Right lobe of liver (tissue), 6 donors: ENCODE data around the gene GPR78. TPM values are rescaled to one million over a fixed set of nuclear protein-coding genes. Genes with fewer than 3 reads are reported as not detected.

ENCODE experiments used
- ATAC-seq, 4 donors: fragments of 200-7000 bp; cut with Tn5 transposase; one replicate each; pipeline ENCODE4 v1.9.1; 2020; ENCODE audit warnings: mild to moderate bottlenecking in 4 of 4, moderate library complexity in 4 of 4
- DNase-seq, 3 donors: peaks; one replicate each; pipeline ENCODE4 v3.0.0-alpha.2; 2020
- H3K27ac ChIP-seq, 3 donors: fragments of 200-600 bp; one replicate each; pipeline ENCODE4 v1.8.0; 2022
- H3K27me3 ChIP-seq, 2 donors: fragments of 200-600 bp; one replicate each; pipeline ENCODE4 v1.8.0; 2022
- H3K36me3 ChIP-seq, 4 donors: fragments of 200-600 bp; sonication (generic) in 1 of 4; one replicate each; pipeline versions ENCODE4 v1.5.1 to v1.8.0; 2017 to 2022; ENCODE audit warnings: control low read depth in 1 of 4
- H3K4me1 ChIP-seq, 4 donors: fragments of 200-600 bp; sonication (generic) in 1 of 4; one replicate each; pipeline versions ENCODE4 v1.5.1 to v1.8.0; 2017 to 2022; ENCODE audit warnings: control low read depth in 1 of 4
- H3K4me3 ChIP-seq, 3 donors: fragments of 200-600 bp; one replicate each; pipeline ENCODE4 v1.8.0; 2022
- H3K9me3 ChIP-seq, 4 donors: fragments of 200-600 bp; sonication (generic) in 1 of 4; one replicate each; pipeline versions ENCODE4 v1.5.1 to v1.8.0; 2017 to 2022; ENCODE audit warnings: control low read depth in 1 of 4
- POLR2A ChIP-seq: fragments of 450-650 bp; IDR thresholded peaks from one replicate; pipeline ENCODE4 v1.6.1; 2017; ENCODE audit warnings: antibody characterized with exemption, mild to moderate bottlenecking
- WGBS: methylation state at CpG from one replicate; pipeline ENCODE4 v1.1.6; 2018; ENCODE audit warnings: low coverage, low lambda C conversion rate; ENCODE audit not compliant: insufficient coverage; ENCODE audit errors: missing lambda C conversion rate; 5-methylcytosine and 5-hydroxymethylcytosine counted together
- intact Hi-C, 2 donors: fragments of 100-400 bp; cut with DNase I; formaldehyde crosslinking; loops; one replicate each; pipeline versions ENCODE4 v1.11.2 to v1.14.1; 2022
- total RNA-seq, 6 experiments: library from RNA; depleted of rRNA in 2 of 6; stranded (reverse); fragments of >200 nt in 2 of 6; fragmentation: NEBNext Ultra II Directional in 3 of 6; extraction: Animal tissue kit (Norgen Biotek cat#: 25700) in 3 of 6; gene quantifications; one replicate each; pipeline versions ENCODE4 v1.1.0 to v1.2.4, GENCODE V29; 2016 to 2023
- TF ChIP-seq, protein P1 (sequence below), 4 donors: fragments of 200-600 bp in 3 of 4; fragments of 450-650 bp in 1 of 4; IDR thresholded peaks; one replicate each; pipeline versions ENCODE4 v1.5.1 to v1.8.0; 2016 to 2022; ENCODE audit warnings: antibody characterized with exemption in 4 of 4, mild to moderate bottlenecking in 2 of 4
- donor health status: DM: no; HTN: yes; CAD: no.
- donor health status: DM: no; HTN: no; CAD: no.
- donor health status: DM: no; HTN: no; CAD: no.
- donor health status: DM: no; HTN: yes; CAD: no.
- donor health status: DM: no; HTN: yes; CAD: no.

GPR78 gene
- total RNA-seq, 6 experiments from 2014 or later, result not detected

DNA sequence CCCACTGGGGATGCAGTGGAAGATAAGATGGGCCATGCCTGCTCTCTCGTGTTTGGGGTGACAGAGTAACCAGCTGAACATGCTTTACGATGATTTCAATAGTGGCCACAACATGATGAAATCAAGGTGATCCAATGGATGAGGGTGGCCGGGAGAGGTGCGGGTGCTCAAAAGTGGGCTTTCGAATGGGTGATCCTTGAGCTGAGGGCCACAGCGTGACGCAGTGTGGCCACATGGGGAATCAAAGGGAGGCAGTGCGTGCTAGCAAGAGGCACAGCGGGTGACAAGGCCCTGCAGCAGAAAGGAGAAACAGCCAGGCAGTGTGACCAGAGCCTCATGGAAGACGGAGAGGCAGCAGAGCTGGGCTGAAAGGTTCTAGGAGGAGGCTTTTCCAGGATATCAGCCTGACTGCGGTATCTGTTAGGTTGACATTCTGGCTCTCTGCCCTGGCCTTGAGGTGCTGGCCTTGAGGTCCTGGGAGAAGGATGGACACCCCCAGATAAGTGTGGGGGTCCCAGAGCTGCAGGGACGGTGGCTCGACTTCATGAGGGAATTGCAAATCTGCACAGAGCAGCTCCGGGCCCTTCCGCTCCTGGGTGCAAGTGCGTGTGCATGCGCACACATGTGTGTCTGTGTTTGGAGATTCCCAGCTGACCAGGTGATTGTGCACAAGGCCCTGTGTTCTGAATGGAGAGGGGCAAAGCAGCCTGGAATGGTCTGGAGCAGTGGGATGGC lies 38.0 kb upstream of the GPR78 start:
- ATAC-seq, result no peak
- no peak overlapping the region for H3K4me3 ChIP-seq
- no peaks in the 10 kb centered on the region for H3K27me3 ChIP-seq
- intact Hi-C loops, result no loop called here
- no peak for DNase-seq
- TF ChIP-seq POLR2A, result no peak
- TF ChIP-seq, protein P1, sequence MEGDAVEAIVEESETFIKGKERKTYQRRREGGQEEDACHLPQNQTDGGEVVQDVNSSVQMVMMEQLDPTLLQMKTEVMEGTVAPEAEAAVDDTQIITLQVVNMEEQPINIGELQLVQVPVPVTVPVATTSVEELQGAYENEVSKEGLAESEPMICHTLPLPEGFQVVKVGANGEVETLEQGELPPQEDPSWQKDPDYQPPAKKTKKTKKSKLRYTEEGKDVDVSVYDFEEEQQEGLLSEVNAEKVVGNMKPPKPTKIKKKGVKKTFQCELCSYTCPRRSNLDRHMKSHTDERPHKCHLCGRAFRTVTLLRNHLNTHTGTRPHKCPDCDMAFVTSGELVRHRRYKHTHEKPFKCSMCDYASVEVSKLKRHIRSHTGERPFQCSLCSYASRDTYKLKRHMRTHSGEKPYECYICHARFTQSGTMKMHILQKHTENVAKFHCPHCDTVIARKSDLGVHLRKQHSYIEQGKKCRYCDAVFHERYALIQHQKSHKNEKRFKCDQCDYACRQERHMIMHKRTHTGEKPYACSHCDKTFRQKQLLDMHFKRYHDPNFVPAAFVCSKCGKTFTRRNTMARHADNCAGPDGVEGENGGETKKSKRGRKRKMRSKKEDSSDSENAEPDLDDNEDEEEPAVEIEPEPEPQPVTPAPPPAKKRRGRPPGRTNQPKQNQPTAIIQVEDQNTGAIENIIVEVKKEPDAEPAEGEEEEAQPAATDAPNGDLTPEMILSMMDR (IDR thresholded peaks at IDR 0.05), result no peak
- H3K4me1 ChIP-seq, result peaks cover 0 to 3% (median 0%) of the 10 kb centered on the region in 4 donors
- whole genome bisulfite sequencing, result 90% methylated on average over 10 of the region's 17 CpGs
- H3K9me3 ChIP-seq, result no peaks in the 10 kb centered on the region
- no peaks in the 10 kb centered on the region for H3K36me3 ChIP-seq
- no peak overlapping the region for H3K27ac ChIP-seq

DNA sequence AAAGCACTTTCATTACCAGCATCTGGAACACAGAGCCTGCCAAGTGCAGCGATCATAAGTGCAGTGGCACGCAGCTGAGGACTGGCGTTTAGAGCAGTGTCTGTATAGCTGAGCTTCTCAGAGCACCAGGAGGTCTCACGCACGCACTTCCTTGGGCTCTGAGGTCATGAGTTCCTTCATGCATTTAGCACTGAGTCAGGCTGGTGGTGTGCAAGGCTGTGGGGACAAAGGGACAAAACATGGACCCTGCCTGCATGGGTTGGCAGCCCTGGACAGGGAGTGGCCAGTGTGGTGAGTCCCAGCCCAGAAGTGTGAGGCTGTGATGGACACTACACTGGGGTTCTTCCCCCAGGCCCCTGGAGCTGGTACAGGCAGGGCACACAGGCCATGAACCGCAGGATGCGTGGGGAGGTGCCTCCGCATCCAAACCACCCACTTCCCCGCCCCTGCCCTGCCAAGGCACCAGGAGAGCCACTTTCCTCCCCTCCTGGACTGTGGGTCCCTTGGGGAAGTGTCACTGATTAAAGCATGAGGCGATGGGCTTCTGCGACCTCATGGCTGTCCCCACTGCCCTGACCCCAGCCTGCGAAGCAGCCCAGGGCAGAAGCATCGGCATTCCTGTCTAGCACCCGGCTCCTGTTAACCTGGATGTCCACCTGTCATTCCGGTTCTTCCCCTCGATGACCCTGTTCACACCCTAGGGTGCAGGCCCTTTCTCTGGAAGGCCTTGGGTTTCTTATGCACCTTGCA lies 37.2 kb upstream of the GPR78 start:
- ATAC-seq, result no peak
- WGBS, result no CpG with 5 or more reads among the region's 16 CpGs
- intact Hi-C loops, result no loop called here
- Histone ChIP-seq H3K27ac (no peak overlapping the region), H3K4me3 (no peak overlapping the region), H3K27me3 (no peaks in the 10 kb centered on the region), H3K9me3 (no peaks in the 10 kb centered on the region), H3K36me3 (no peaks in the 10 kb centered on the region), H3K4me1 (no peaks in the 10 kb centered on the region)
- TF ChIP-seq POLR2A, result no peak
- TF ChIP-seq, protein P1 (IDR thresholded peaks at IDR 0.05), result no peak
- no peak for DNase-seq

DNA sequence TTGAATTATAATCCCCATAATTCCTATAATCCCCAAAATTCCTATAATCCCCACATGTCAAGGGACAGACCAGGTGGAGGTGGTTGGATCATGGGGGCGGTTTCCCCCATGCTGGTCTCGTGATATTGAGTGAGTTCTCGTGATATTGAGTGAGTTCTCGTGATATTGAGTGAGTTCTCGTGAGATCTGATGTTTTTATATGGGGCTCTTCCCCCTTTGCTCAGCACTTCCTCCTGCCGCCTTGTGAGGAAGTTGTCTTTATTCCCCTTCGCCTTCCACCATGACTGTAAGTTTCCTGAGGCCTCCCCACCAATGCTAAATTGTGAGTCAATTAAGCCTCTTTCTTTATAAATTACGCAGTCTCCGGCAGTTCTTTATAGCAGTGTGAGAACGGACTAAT lies 36.6 kb upstream of the GPR78 start:
- WGBS, result 65% methylated on average over 8 of the region's 10 CpGs
- Histone ChIP-seq H3K27ac (no peak overlapping the region), H3K4me3 (no peak overlapping the region), H3K9me3 (no peaks in the 10 kb centered on the region), H3K27me3 (no peaks in the 10 kb centered on the region), H3K4me1 (no peaks in the 10 kb centered on the region), H3K36me3 (no peaks in the 10 kb centered on the region)
- intact Hi-C loops, result no loop called here
- DNase-seq (no peak), ATAC-seq (no peak)
- TF ChIP-seq POLR2A, result no peak
- TF ChIP-seq, protein P1 (IDR thresholded peaks at IDR 0.05), result no peak

DNA sequence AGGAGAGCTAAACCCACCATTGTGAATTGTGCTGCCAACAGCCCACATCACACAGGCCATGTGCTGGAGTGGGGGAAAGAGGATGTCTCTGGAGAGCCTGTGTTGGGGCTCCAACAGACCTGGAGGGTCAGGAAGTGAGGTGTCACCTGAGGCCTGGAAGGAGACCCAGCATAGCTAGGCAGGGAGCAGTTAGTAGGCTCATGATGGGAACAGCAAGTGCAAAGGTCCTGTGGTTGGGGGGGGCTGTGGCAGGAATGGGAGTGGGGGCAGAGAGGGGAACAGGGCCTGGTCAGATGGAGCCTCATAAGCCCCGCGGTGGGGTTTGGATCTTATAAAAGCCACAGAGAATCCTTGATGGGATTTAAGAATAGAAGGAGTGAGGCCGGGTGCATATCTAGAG lies 35.9 kb upstream of the GPR78 start:
- Histone ChIP-seq H3K4me3 (no peak overlapping the region), H3K4me1 (no peaks in the 10 kb centered on the region), H3K36me3 (no peaks in the 10 kb centered on the region), H3K27ac (no peak overlapping the region), H3K9me3 (no peaks in the 10 kb centered on the region), H3K27me3 (no peaks in the 10 kb centered on the region)
- DNase-seq (no peak), ATAC-seq (no peak)
- intact Hi-C loops, result no loop called here
- TF ChIP-seq POLR2A, result no peak
- TF ChIP-seq, protein P1 (IDR thresholded peaks at IDR 0.05), result no peak
- WGBS, result 76% methylated on average over 2 of the region's 3 CpGs
